OCI-LY7 (cell line): ENCODE measurements around the gene ZBTB20. TPM values are rescaled to one million over a fixed set of nuclear protein-coding genes. Genes with fewer than 3 reads are reported as not detected.

Experiments used
- BruUV-seq: library from RNA; stranded (reverse); fragments of 400-500 nt; replicated peaks from 2 replicates; lab custom pipeline; 2021; lab: Mats Ljungman, UMichigan
- CTCF ChIA-PET: fragments of 300-600 bp; sonication (Branson Sonifier 250); formaldehyde crosslinking; loops from one replicate; lab custom pipeline; 2022; ENCODE audit warnings: antibody characterized with exemption; ENCODE audit not compliant: unreplicated experiment; lab: Charles Lee
- POLR2A ChIA-PET: fragments of 300-600 bp; sonication (Branson Sonifier 250); formaldehyde crosslinking; loops from one replicate; lab custom pipeline; 2022; ENCODE audit warnings: antibody characterized with exemption; lab: Charles Lee
- DNase-seq: peaks from one replicate; pipeline ENCODE4 v3.0.0-alpha.2; 2015; ENCODE audit warnings: low spot score
- H2AFZ ChIP-seq: fragments of 200-600 bp; sonication (generic), shearing (Covaris generic); 2 replicates; pipeline ENCODE4 v1.6.1; 2014; ENCODE audit warnings: mild to moderate bottlenecking, antibody characterized with exemption, low read length, moderate library complexity
- H3K27ac ChIP-seq: fragments of 200-600 bp; sonication (generic); 2 replicates; pipeline ENCODE4 v1.5.1; 2014; ENCODE audit warnings: mixed run types, low read depth, mild to moderate bottlenecking, moderate library complexity, low read length, inconsistent platforms; ENCODE audit not compliant: poor library complexity, severe bottlenecking
- H3K36me3 ChIP-seq: fragments of 200-600 bp; sonication (generic); 2 replicates; pipeline ENCODE4 v1.6.1; 2014; ENCODE audit warnings: mild to moderate bottlenecking, antibody characterized with exemption, low read length, moderate library complexity, mixed read lengths; ENCODE audit not compliant: insufficient read depth
- H3K4me1 ChIP-seq: fragments of 200-600 bp; sonication (generic); 2 replicates; pipeline ENCODE4 v1.5.1; 2014; ENCODE audit warnings: mild to moderate bottlenecking, low read length; ENCODE audit not compliant: insufficient read depth, poor library complexity, severe bottlenecking
- H3K4me2 ChIP-seq: fragments of 200-600 bp; sonication (generic); 2 replicates; pipeline ENCODE4 v1.6.1; 2014; ENCODE audit warnings: mild to moderate bottlenecking, low read length
- H3K4me3 ChIP-seq: fragments of 200-600 bp; sonication (generic); 2 replicates; pipeline ENCODE4 v1.5.1; 2014; ENCODE audit warnings: mild to moderate bottlenecking, low read depth, low read length; ENCODE audit not compliant: poor library complexity, severe bottlenecking
- H3K79me2 ChIP-seq: fragments of 200-600 bp; sonication (generic); 2 replicates; pipeline ENCODE4 v1.6.1; 2016; ENCODE audit warnings: low read depth, mild to moderate bottlenecking, low read length, moderate library complexity, mixed read lengths; ENCODE audit not compliant: insufficient read depth
- H3K9me2 ChIP-seq: fragments of 200-600 bp; sonication (generic); 2 replicates; pipeline ENCODE4 v1.6.1; 2016; ENCODE audit warnings: mild to moderate bottlenecking, low read length, mixed read lengths; ENCODE audit not compliant: insufficient read depth
- H3K9me3 ChIP-seq: fragments of 200-600 bp; sonication (generic); 2 replicates; pipeline ENCODE4 v1.6.1; 2014; ENCODE audit warnings: mild to moderate bottlenecking, mixed run types, low read length, mixed read lengths
- H4K20me1 ChIP-seq: fragments of 200-600 bp; sonication (generic); 2 replicates; pipeline ENCODE4 v1.6.1; 2014; ENCODE audit warnings: mild to moderate bottlenecking, antibody characterized with exemption, low read length, moderate library complexity, mixed read lengths; ENCODE audit not compliant: insufficient read depth
- EZH2phosphoT487 ChIP-seq: fragments of 200-600 bp; sonication (generic); IDR thresholded peaks from 2 replicates; pipeline ENCODE4 v1.6.1; 2018; ENCODE audit warnings: low read depth, borderline replicate concordance, mild to moderate bottlenecking, mixed run types, antibody characterized with exemption, low read length, moderate library complexity, mixed read lengths
- intact Hi-C: fragments of 100-400 bp; cut with micrococcal nuclease; formaldehyde crosslinking; loops from one replicate; pipeline ENCODE4 v1.10.0; 2022; ENCODE audit not compliant: unreplicated experiment
- total RNA-seq, 2 experiments: library from RNA; depleted of rRNA in 1 of 2; stranded (reverse); fragments of >200 nt in 1 of 2; shearing (Covaris generic) in 1 of 2; gene quantifications; 2 replicates each; pipeline ENCODE4 v1.2.3, GENCODE V29; 2014 to 2022
- TF ChIP-seq, protein P1 (sequence below): fragments of 200-600 bp; sonication (generic); conservative IDR thresholded peaks from 2 replicates; pipeline ENCODE4 v1.5.1; 2014; ENCODE audit warnings: mild to moderate bottlenecking, antibody characterized with exemption, low read length, moderate library complexity, mixed read lengths

Gene ZBTB20
- total RNA-seq, 2 experiments from 2014 or later: 5.5 to 11.8 TPM

DNA sequence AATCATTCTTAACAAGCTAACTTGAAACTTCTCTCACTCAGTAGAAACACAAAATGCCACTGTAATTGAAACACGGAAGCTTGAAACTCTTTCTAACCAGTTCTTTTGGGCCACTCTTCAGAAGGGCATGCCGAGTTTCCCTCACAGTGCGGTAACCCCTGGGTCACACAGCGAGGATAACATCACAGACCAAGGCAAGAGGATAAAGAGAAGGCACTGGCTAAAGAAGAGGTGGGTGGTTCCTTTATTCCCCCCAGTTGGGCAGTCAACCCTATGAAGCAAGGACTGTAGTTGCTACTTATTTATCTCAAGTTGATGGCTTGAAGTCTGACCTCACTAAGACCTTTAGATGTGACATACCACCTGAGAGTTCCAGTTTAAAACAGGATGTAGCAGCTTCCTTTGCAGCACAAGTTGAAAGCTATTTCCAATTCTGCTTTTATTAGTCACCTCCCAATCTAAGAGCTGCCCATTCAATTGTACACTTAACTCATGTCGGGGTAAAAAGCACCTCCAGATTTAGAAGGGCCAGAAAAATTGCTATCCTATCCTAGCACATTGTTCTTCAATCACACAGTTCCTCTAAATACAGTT lies 580.8 kb downstream of the ZBTB20 start:
- intact Hi-C loops: no loop called here
- no peaks in the 10 kb centered on the region for H3K79me2 ChIP-seq
- H4K20me1 ChIP-seq: no peaks in the 10 kb centered on the region
- H3K4me3 ChIP-seq: no peak overlapping the region
- no peak overlapping the region for H2AFZ ChIP-seq
- H3K9me2 ChIP-seq: no peaks in the 10 kb centered on the region
- ChIA-PET CTCF (no interaction called here), POLR2A (interaction anchor here (1.0 kb wide), 1 partner anchor 9 kb away, joined by 3 read pairs; no protein-coding TSS in a partner anchor)
- no peaks in the 10 kb centered on the region for H3K4me1 ChIP-seq
- H3K9me3 ChIP-seq: no peaks in the 10 kb centered on the region
- no peaks in the 10 kb centered on the region for H3K36me3 ChIP-seq
- H3K4me2 ChIP-seq: no peak overlapping the region
- no peak for DNase-seq
- no TSS peak for BruUV-seq
- TF ChIP-seq, protein P1, sequence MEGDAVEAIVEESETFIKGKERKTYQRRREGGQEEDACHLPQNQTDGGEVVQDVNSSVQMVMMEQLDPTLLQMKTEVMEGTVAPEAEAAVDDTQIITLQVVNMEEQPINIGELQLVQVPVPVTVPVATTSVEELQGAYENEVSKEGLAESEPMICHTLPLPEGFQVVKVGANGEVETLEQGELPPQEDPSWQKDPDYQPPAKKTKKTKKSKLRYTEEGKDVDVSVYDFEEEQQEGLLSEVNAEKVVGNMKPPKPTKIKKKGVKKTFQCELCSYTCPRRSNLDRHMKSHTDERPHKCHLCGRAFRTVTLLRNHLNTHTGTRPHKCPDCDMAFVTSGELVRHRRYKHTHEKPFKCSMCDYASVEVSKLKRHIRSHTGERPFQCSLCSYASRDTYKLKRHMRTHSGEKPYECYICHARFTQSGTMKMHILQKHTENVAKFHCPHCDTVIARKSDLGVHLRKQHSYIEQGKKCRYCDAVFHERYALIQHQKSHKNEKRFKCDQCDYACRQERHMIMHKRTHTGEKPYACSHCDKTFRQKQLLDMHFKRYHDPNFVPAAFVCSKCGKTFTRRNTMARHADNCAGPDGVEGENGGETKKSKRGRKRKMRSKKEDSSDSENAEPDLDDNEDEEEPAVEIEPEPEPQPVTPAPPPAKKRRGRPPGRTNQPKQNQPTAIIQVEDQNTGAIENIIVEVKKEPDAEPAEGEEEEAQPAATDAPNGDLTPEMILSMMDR: no peak
- TF ChIP-seq EZH2phosphoT487: no peak
- H3K27ac ChIP-seq: no peak overlapping the region

DNA sequence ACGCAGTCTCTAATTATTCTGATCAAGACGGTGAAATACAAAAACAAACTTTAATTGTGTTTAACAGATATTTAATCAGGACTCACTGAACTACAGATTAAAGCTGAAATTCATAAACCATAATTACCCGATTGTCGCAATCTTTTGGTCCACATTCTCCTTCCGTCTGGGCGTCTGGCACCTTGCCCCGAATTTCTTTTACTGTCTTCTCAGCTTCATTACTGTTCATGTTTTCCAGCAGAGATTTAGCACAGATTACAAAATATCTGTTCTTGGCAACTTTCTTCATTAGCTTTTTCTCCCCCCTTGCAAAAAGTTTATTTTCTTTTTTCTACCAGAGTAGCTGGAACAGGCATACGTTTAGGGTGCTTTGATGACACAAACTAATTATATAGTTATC lies 581.9 kb downstream of the ZBTB20 start:
- Histone ChIP-seq H3K9me2 (no peaks in the 10 kb centered on the region), H3K4me3 (no peak overlapping the region), H3K4me2 (no peak overlapping the region), H3K79me2 (no peaks in the 10 kb centered on the region), H3K4me1 (no peaks in the 10 kb centered on the region), H4K20me1 (no peaks in the 10 kb centered on the region), H2AFZ (no peak overlapping the region), H3K36me3 (no peaks in the 10 kb centered on the region), H3K27ac (no peak overlapping the region), H3K9me3 (no peaks in the 10 kb centered on the region)
- TF ChIP-seq, protein P1: no peak
- TF ChIP-seq EZH2phosphoT487: no peak
- ChIA-PET CTCF (no interaction called here), POLR2A (interaction anchor here (1.0 kb wide), 1 partner anchor 24 kb away, joined by 3 read pairs; no protein-coding TSS in a partner anchor)
- no peak for DNase-seq
- intact Hi-C loops: no loop called here
- BruUV-seq: no TSS peak

DNA sequence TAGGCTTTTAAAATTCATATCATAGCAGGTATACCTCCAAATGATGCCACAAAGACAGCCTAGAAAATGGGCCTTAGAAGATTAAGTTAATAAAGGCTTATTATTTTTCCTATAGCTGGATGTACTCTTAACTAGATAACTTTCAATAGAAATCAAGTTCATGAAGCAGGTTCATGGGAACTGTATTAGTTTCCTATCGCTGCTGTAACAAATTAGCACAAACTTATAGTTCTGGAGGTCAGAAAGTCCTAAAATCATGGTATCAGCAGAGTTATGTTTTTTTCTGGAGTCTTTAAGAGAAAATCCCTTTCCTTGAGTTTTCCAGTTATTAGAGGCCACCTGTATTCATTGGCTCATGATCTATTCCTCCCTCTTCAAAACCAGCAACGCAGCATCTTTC lies 583.4 kb downstream of the ZBTB20 start:
- DNase-seq: no peak
- H3K9me3 ChIP-seq: no peaks in the 10 kb centered on the region
- H4K20me1 ChIP-seq: no peaks in the 10 kb centered on the region
- H3K4me2 ChIP-seq: no peak overlapping the region
- H3K9me2 ChIP-seq: no peaks in the 10 kb centered on the region
- CTCF ChIA-PET: no interaction called here
- no peak overlapping the region for H2AFZ ChIP-seq
- intact Hi-C loops: no loop called here
- no peaks in the 10 kb centered on the region for H3K36me3 ChIP-seq
- no peak overlapping the region for H3K27ac ChIP-seq
- no peaks in the 10 kb centered on the region for H3K4me1 ChIP-seq
- BruUV-seq: no TSS peak
- H3K4me3 ChIP-seq: no peak overlapping the region
- no peaks in the 10 kb centered on the region for H3K79me2 ChIP-seq
- POLR2A ChIA-PET: no interaction called here
- TF ChIP-seq, protein P1: no peak
- no peak for TF ChIP-seq EZH2phosphoT487
